GM12891 (cell line): Measurements from ENCODE around the gene FSHR.

Experiments used
- PAX5 ChIP-seq: IDR thresholded peaks from 2 replicates; pipeline ENCODE4 v1.6.1; 2011; ENCODE audit warnings: low read length, moderate library complexity, mild to moderate bottlenecking; ENCODE audit not compliant: insufficient read depth, severe bottlenecking
- POLR2A ChIP-seq: IDR thresholded peaks from 2 replicates; pipeline ENCODE4 v1.6.1; 2011; ENCODE audit warnings: low read depth, low read length, control low read depth
- POLR2AphosphoS5 ChIP-seq: IDR thresholded peaks from 2 replicates; pipeline ENCODE4 v1.6.1; 2011; ENCODE audit warnings: low read depth, low read length, control low read depth
- SPI1 ChIP-seq: IDR thresholded peaks from 2 replicates; pipeline ENCODE4 v1.6.1; 2011; ENCODE audit warnings: low read depth, low read length, control low read depth
- TAF1 ChIP-seq: IDR thresholded peaks from 2 replicates; pipeline ENCODE4 v1.6.1; 2011; ENCODE audit warnings: low read depth, low read length, control low read depth

DNA sequence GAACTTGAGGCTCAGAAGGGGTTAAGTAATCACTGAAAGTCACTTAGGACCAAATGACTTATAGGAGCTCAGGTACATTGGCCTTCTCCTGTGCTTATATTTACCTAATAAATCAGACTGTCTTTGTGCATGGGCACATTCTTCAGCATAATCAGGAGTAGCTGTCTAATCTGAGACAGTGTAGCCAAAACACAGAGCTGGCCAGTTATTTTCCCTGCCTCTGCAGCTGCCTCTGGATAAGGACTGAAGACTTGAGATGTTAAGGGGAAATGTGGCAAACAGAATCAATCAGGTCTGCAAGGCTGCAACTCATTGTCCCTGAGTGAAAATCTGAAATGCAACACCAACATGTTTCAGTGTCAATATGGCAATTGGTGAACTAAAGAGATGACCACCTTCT is 1.5 kb downstream of the FSHR start:
- TF ChIP-seq POLR2A (no peak), POLR2AphosphoS5 (no peak), TAF1 (no peak), SPI1 (no peak), PAX5 (no peak)
